ENCODE results near the gene PIERCE2.
"Not testable (repeated sequence)": the region's sequence is repeated elsewhere in the genome, so short reads cannot be mapped to it uniquely, and the experiment has no call there.

Gene PIERCE2, protein sequence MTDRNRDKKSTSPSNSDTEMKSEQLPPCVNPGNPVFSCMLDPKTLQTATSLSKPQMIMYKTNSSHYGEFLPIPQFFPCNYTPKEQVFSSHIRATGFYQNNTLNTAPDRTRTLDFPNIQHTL

GRCh38 chr15:55408012-55408928 is at the start of gene PIERCE2, which contains the start of gene CCPG1:
PIERCE2 (plus strand) TSS chr15:55408495; CDS start chr15:55408769, 274 bp downstream.
CCPG1 (minus strand) TSS chr15:55408359; CDS start chr15:55389424, 18,935 bp downstream.
- DNase-seq (ENCODE audit: low read depth): peak; percentile 98

DNA sequence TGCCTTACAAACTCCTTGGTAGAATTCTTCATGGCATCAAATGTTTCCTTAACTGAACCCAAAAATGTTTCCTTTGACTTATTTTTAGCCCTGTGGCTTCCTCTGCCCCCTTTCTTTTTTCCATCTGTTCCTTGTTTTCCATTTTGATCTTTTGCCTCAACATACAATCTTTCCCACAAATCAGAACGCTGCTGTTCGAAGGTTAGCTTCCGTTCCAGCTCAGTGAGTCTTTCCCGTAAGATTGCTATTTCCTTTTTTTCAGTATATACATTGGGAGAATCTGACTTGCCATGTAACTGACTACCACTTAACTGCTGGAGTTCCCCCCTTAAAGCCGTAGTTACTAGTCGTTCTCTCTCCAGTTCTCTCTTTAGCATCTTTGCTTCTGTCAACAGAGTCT is 48.0 kb upstream of the PIERCE2 start:
- DNase-seq (ENCODE audit: low read depth): peak; percentile 29

GRCh38 chr15:55361048-55361447 is 47.2 kb upstream of the PIERCE2 start:
- DNase-seq (ENCODE audit: low read depth): no peak

DNA sequence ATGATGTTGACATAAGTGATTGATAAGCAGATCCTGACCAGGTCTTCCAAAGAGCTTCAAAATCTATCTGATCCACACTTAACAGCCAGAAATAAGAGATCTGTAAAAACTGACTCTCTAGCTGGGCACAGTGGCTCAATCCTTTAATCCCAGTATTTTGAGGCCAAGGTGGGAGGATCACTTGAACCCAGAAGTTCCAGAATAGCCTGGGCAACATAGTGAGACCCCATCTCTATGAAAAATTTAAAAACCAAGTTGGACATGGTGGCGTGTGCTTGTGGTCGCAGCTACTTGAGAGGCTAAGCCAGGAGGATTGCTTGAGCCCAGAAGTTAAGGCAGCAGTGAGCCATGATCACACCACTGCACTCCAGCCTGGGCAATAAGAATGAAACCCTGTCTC is 45.7 kb upstream of the PIERCE2 start:
- DNase-seq (ENCODE audit: low read depth): no peak

DNA sequence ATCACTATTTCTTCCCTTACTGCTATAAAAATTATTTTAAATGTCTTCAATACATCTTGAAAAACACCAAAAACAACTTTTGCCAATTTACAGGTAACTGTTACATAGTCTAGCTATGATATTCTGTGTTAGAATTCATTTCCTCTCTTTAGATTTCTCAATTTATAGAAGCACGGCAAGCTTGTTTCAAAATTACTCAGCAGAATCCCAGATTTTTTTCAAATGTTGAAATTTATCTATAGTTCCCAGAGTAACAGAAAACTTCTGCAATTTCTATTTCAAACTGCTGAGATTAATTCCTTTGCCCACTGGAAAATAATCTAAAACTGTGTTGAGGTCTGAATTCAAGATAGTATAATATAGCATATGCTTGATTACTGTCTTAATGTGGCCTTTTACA is 41.3 kb upstream of the PIERCE2 start:
- DNase-seq (ENCODE audit: low read depth): no peak

DNA sequence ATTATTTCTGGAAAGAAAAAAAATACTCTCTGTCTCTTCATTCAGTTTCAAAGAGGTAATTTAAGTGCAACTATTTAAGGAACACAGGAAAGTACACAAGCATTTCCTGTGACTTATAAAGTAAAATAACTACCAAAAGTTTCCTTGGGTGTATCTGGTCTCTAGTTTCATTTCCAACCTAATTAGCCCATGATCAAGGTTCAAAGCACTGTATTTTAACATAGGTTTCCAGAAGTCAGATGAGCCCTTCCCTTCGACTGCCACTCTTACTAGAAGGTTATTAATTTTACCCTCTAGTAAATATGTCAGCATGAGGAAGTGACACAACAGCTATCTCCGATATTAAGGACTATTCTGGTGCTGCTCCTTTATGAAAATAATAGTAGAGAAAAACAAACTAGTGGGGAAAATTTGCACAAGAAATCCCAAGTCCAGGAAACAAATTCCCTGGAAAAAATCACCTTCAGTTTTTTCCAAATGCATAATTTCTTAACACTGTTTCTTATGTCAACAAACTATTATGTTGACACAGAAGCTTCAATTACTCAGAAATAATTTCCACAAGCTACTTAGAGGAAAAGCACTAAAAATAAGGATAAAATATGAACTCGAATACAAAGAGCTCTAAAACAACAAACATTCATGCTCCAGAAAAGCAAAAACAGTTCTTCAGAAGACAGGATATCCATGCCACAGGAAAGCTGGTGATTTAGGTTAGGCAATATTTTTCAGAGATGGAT is 35.4 kb upstream of the PIERCE2 start:
- peak; percentile 7 for DNase-seq (ENCODE audit: low read depth)

GRCh38 chr15:55379095-55379494 is 29.2 kb upstream of the PIERCE2 start:
- no peak for DNase-seq (ENCODE audit: low read depth)

DNA sequence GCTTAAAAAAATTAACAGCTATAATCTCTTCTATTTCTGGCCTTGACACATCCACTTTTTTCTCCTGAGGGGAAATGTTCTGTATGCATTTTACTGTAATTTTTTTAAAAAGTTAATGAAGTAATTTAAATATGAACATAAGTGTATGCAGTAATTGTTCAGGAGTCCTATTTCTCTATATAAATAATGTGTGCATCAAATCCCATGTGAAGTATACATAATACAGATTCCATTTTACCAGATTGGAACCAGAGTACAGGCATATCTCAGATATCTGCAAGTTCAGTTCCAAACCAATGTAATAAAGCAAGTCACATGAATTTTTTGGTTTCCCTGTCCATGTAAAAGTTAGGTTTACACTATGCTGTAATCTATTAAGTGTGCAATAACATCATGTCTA is 26.7 kb upstream of the PIERCE2 start:
- no peak for DNase-seq (ENCODE audit: low read depth)

- DNase-seq (ENCODE audit: low read depth): no peak
Measured at GRCh38 chr15:55383687-55384086, 24.6 kb upstream of the PIERCE2 start.

DNA sequence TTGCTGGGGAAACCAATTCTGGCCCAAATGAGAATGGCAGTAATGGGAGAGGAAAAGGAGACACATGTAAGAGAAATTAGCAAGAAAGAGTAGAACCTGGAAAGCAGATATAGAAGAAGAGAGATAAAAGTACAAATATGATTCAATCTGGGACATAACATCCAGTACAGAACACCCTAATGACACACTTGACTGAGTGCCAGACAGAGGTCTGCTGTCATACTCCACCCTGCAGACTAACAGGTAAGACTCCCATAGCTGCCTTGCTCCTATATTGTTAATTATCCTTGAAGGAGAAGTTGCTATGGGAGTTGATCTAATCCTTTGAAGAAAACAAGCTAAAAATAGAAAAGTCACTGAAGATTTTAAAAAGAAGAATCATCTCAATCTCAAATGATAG is 21.3 kb upstream of the PIERCE2 start:
- DNase-seq (ENCODE audit: low read depth): no peak

DNA sequence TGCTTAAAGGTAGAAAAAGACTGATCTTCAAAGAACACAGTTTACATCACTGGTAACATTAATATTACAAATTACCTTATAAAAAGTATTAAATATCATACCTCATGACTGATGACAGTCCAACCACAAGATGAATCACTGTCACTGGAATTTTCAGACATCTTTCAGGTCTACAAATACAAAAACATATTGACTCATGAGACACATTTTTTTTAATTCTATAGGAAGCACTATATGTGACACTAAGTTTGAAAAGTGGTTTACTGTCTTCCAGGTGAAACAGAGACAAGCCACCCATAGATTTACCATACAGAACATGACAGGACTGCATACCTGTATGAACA is 19.1 kb upstream of the PIERCE2 start:
- DNase-seq (ENCODE audit: low read depth): peak; percentile 83

GRCh38 chr15:55394694-55395093 is 13.6 kb upstream of the PIERCE2 start:
- DNase-seq (ENCODE audit: low read depth): peak; percentile 72

GRCh38 chr15:55398243-55398642 is 10.1 kb upstream of the PIERCE2 start:
- no peak for DNase-seq (ENCODE audit: low read depth)

GRCh38 chr15:55400050-55400449 is 8.2 kb upstream of the PIERCE2 start:
- not testable (repeated sequence) for DNase-seq (ENCODE audit: low read depth)

- no peak for DNase-seq (ENCODE audit: low read depth)
Measured at GRCh38 chr15:55401786-55402246, 6.5 kb upstream of the PIERCE2 start.

DNA sequence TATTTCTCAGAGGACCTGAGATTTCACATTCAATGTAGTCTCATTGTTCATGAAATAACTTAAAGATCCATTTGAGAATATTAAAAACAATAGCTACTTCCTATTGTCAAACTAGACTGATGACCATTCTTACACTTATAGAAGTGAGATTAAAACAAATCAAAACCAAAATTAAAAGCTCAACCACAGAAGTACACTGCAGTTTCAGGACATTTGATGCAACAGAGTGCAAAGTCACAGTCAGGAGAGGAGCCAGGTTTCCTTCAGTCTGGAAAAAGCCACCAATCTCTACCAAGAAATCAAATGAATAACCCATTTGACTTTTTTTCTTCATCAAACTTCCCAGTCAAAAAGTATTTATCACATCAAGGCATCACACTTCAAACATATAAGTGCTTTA is 5.6 kb upstream of the PIERCE2 start:
- DNase-seq (ENCODE audit: low read depth): peak; percentile 10

- DNase-seq (ENCODE audit: low read depth): peak; percentile 71
Measured at GRCh38 chr15:55403531-55403930, 4.8 kb upstream of the PIERCE2 start.

- peak; percentile 27 for DNase-seq (ENCODE audit: low read depth)
Measured at GRCh38 chr15:55407498-55408011, 740 bp upstream of the PIERCE2 start.

DNA sequence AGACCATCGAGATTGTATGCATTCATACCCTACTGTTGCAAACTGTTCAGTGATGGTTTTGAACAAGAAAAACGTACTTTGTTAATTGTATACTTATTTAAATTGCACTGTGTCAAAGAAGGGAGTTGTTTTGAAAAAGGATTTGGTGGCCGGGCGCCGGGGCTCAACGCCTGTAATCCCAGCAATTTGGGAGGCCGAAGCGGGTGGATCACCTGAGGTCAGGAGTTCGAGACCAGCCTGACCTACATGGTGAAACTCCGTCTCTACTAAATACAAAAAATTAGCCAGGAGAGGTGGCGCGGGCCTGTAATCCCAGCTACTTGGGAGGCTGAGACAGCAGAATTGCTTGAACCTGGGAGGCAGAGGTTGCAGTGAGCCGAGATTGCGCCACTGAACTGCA is 681 bp downstream of the PIERCE2 start:
- not testable (repeated sequence) for DNase-seq (ENCODE audit: low read depth)

- not testable (repeated sequence) for DNase-seq (ENCODE audit: low read depth)
Measured at GRCh38 chr15:55417678-55418077, 9.4 kb downstream of the PIERCE2 start.

- no peak for DNase-seq (ENCODE audit: low read depth)
Measured at GRCh38 chr15:55420171-55420866, 12.0 kb downstream of the PIERCE2 start.

DNA sequence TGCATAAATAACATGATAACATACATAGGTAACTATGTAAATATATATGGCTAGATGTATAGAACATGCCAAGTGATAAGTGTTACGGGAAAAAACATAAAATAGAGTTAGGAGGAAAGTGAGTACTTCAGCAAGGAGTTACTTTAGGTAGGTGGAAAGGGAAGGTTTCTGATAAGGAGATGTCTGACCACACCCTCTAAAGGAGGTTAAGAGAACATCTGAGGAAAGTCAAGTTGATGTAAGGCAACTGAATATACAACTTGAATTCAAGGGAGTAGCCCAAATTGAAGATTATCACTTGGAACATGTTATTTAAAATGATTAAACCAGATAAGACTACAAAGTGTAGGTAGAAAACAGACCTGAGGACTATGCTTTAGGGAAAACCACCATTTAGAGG is 13.8 kb downstream of the PIERCE2 start:
- no peak for DNase-seq (ENCODE audit: low read depth)

Data from iris pigment epithelial cell (primary cell).